MM.1S (cell line): ENCODE results near the gene TGFB1I1.

ENCODE experiments used
- DNase-seq: peaks from one replicate; pipeline ENCODE4 v3.0.0-alpha.2; 2015
- H2AFZ ChIP-seq: fragments of 300-600 bp; sonication (generic); 2 replicates; pipeline ENCODE4 v1.6.0; 2016; ENCODE audit warnings: antibody characterized with exemption, low read length
- H3F3A ChIP-seq: fragments of 300-600 bp; sonication (generic); 2 replicates; pipeline ENCODE4 v1.6.1; 2016; ENCODE audit warnings: mild to moderate bottlenecking, antibody characterized with exemption, low read length, moderate library complexity, mixed read lengths; ENCODE audit not compliant: insufficient read depth
- H3K27ac ChIP-seq: fragments of 300-600 bp; sonication (generic); 2 replicates; pipeline ENCODE4 v1.5.1; 2016; ENCODE audit warnings: mild to moderate bottlenecking, low read length
- H3K27me3 ChIP-seq: fragments of 300-600 bp; sonication (generic); replicated peaks from 2 replicates; pipeline ENCODE4 v1.6.0; 2016; ENCODE audit warnings: low read length; ENCODE audit not compliant: insufficient read depth
- H3K36me3 ChIP-seq: fragments of 300-600 bp; sonication (generic); replicated peaks from 2 replicates; pipeline ENCODE4 v1.6.1; 2016; ENCODE audit warnings: mild to moderate bottlenecking, low read length, mixed read lengths; ENCODE audit not compliant: insufficient read depth
- H3K4me1 ChIP-seq: fragments of 300-600 bp; sonication (generic); 2 replicates; pipeline ENCODE4 v1.6.1; 2016; ENCODE audit warnings: low read length, mixed read lengths
- H3K4me2 ChIP-seq: fragments of 300-600 bp; sonication (generic); 2 replicates; pipeline ENCODE4 v1.6.0; 2016; ENCODE audit warnings: low read depth, low read length
- H3K4me3 ChIP-seq: fragments of 300-600 bp; sonication (generic); 2 replicates; pipeline ENCODE4 v1.5.1; 2016; ENCODE audit warnings: low read length, mixed read lengths
- H3K79me2 ChIP-seq: fragments of 300-600 bp; sonication (generic); 2 replicates; pipeline ENCODE4 v1.6.1; 2016; ENCODE audit warnings: mixed run types, low read length, mixed read lengths
- H3K9ac ChIP-seq: fragments of 300-600 bp; sonication (generic); 2 replicates; pipeline ENCODE4 v1.6.1; 2016; ENCODE audit warnings: low read length, mixed read lengths
- H3K9me2 ChIP-seq: fragments of 300-600 bp; sonication (generic); replicated peaks from 2 replicates; pipeline ENCODE4 v1.6.1; 2016; ENCODE audit warnings: mild to moderate bottlenecking, low read length, mixed read lengths; ENCODE audit not compliant: insufficient read depth
- H3K9me3 ChIP-seq: fragments of 300-600 bp; sonication (generic); replicated peaks from 2 replicates; pipeline ENCODE4 v1.6.1; 2016; ENCODE audit warnings: mild to moderate bottlenecking, low read length, mixed read lengths; ENCODE audit not compliant: insufficient read depth
- H4K20me1 ChIP-seq: fragments of 300-600 bp; sonication (generic); 2 replicates; pipeline ENCODE4 v1.6.1; 2016; ENCODE audit warnings: mild to moderate bottlenecking, low read length, moderate library complexity, mixed read lengths; ENCODE audit not compliant: insufficient read depth
- EZH2 ChIP-seq: fragments of 300-600 bp; sonication (generic); optimal IDR thresholded peaks from 2 replicates; pipeline ENCODE3; 2017; ENCODE audit warnings: low read depth, mild to moderate bottlenecking, antibody characterized with exemption, low read length, mixed read lengths
- EZH2phosphoT487 ChIP-seq: fragments of 300-600 bp; sonication (generic); IDR thresholded peaks from 2 replicates; pipeline ENCODE4 v1.6.1; 2018; ENCODE audit warnings: antibody characterized with exemption, low read length
- TF ChIP-seq, protein P1 (sequence below): fragments of 300-600 bp; sonication (generic); IDR thresholded peaks from 2 replicates; pipeline ENCODE4 v1.5.1; 2016; ENCODE audit warnings: antibody characterized with exemption, low read length, mixed read lengths

TGFB1I1 gene

DNA sequence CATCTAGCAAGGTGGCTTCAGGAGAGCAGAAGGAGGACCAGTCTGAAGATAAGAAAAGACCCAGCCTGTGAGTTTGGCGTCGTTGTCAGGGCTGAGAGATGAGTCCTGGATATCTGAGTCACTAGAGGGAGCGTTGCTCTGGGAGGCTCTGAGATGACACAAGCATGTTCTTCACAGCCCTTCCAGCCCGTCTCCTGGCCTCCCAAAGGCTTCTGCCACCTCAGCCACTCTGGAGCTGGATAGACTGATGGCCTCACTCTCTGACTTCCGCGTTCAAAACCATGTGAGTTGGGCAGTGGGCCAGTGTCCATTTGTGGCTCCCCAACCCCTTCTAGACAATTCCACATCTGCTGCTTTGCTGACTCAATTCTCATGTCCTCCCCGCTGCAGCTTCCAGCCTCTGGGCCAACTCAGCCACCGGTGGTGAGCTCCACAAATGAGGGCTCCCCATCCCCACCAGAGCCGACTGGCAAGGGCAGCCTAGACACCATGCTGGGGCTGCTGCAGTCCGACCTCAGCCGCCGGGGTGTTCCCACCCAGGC is 2.3 kb downstream of the TGFB1I1 start:
- no peak overlapping the region for H3K9ac ChIP-seq
- H3K4me1 ChIP-seq, result no peaks in the 10 kb centered on the region
- no peak overlapping the region for H3K4me3 ChIP-seq
- no peaks in the 10 kb centered on the region for H3F3A ChIP-seq
- H2AFZ ChIP-seq, result no peak overlapping the region
- TF ChIP-seq EZH2phosphoT487 (no peak), EZH2 (no peak)
- TF ChIP-seq, protein P1, sequence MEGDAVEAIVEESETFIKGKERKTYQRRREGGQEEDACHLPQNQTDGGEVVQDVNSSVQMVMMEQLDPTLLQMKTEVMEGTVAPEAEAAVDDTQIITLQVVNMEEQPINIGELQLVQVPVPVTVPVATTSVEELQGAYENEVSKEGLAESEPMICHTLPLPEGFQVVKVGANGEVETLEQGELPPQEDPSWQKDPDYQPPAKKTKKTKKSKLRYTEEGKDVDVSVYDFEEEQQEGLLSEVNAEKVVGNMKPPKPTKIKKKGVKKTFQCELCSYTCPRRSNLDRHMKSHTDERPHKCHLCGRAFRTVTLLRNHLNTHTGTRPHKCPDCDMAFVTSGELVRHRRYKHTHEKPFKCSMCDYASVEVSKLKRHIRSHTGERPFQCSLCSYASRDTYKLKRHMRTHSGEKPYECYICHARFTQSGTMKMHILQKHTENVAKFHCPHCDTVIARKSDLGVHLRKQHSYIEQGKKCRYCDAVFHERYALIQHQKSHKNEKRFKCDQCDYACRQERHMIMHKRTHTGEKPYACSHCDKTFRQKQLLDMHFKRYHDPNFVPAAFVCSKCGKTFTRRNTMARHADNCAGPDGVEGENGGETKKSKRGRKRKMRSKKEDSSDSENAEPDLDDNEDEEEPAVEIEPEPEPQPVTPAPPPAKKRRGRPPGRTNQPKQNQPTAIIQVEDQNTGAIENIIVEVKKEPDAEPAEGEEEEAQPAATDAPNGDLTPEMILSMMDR, result no peak
- peaks cover 30% of the 10 kb centered on the region for H3K27me3 ChIP-seq
- no peak overlapping the region for H3K4me2 ChIP-seq
- H3K9me3 ChIP-seq, result no peaks in the 10 kb centered on the region
- no peaks in the 10 kb centered on the region for H4K20me1 ChIP-seq
- H3K36me3 ChIP-seq, result no peaks in the 10 kb centered on the region
- H3K9me2 ChIP-seq, result no peaks in the 10 kb centered on the region
- no peaks in the 10 kb centered on the region for H3K79me2 ChIP-seq
- DNase-seq, result no peak
- H3K27ac ChIP-seq, result no peak overlapping the region

DNA sequence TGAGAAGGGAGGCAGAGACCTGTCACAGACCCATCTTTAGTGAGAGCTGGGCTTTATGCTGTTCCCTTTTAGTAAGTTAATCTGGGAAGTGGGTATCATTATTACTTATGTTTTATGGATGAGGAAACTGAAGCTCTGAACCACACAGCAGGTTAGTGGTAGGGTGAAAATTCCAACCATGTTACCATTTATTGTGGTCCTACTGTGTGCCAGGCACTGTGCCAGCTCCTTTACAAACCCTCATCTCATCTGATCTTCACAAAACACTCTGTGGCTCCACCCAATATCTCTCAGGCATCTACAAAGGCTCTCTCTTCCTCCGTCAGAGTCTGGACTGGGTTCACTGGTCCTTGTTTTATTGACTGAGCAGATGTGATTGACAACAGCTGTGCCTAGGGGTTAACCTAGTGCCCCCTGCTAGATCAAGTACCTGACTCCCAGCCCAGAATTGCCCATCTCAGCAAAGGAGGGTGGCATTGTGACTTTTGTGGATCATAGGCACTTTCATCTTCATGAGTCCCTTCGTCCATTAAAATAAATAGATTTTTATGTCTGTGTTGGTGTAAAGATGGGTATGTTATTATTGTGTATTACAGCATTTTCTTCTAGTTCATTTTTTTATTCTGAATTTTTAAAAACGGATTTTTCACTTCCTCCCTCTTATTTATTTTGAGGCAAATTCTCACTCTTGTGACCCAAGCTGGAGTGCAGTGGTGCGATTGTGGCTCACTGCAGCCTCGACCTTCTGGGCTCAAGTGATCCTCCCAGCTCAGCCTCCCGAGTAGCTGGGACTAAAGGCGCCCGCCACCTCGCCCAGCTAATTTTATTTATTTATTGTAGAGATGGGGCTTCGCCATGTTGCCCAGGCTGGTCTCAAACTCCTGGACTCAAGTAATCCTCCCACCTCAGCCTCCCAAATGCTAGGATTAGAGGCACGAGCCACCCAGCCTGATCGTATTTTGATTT is 3.1 kb downstream of the TGFB1I1 start:
- Histone ChIP-seq H3K4me2 (no peak overlapping the region), H3K9ac (no peak overlapping the region), H4K20me1 (no peaks in the 10 kb centered on the region), H3F3A (no peaks in the 10 kb centered on the region), H2AFZ (no peak overlapping the region), H3K4me1 (no peaks in the 10 kb centered on the region), H3K4me3 (no peak overlapping the region), H3K79me2 (no peaks in the 10 kb centered on the region), H3K9me2 (no peaks in the 10 kb centered on the region), H3K27me3 (peaks cover 30% of the 10 kb centered on the region), H3K27ac (no peak overlapping the region), H3K36me3 (no peaks in the 10 kb centered on the region), H3K9me3 (no peaks in the 10 kb centered on the region)
- TF ChIP-seq EZH2, result no peak
- no peak for TF ChIP-seq EZH2phosphoT487
- TF ChIP-seq, protein P1, result no peak
- DNase-seq, result no peak

DNA sequence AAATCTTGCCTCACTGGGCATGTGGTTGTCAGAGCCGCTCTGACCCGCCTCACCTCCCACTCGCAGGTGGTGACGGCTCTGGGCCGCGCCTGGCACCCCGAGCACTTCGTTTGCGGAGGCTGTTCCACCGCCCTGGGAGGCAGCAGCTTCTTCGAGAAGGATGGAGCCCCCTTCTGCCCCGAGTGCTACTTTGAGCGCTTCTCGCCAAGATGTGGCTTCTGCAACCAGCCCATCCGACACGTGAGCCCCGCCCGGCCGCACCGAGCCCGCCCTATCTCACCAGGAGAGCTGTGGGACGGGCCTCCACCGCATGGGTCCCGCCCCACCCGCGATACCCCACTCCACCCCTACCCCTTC is 4.0 kb downstream of the TGFB1I1 start:
- H3K36me3 ChIP-seq, result no peaks in the 10 kb centered on the region
- H3K9me3 ChIP-seq, result no peaks in the 10 kb centered on the region
- H3F3A ChIP-seq, result no peaks in the 10 kb centered on the region
- no peak for DNase-seq
- no peaks in the 10 kb centered on the region for H3K79me2 ChIP-seq
- TF ChIP-seq, protein P1, result no peak
- TF ChIP-seq EZH2 (no peak), EZH2phosphoT487 (no peak)
- H3K9me2 ChIP-seq, result no peaks in the 10 kb centered on the region
- H3K4me1 ChIP-seq, result no peaks in the 10 kb centered on the region
- H3K4me3 ChIP-seq, result no peak overlapping the region
- H3K9ac ChIP-seq, result no peak overlapping the region
- H3K27me3 ChIP-seq, result peaks cover 30% of the 10 kb centered on the region
- no peak overlapping the region for H3K27ac ChIP-seq
- H3K4me2 ChIP-seq, result no peak overlapping the region
- H2AFZ ChIP-seq, result no peak overlapping the region
- no peaks in the 10 kb centered on the region for H4K20me1 ChIP-seq
